Mesenchymal stem cell (in vitro differentiated cells and primary cell): ENCODE results near the gene SH3PXD2A.
A peak's percentile ranks its signal among the peaks of the same experiment; 100 is the strongest.

ENCODE experiments used
- DNase-seq: peaks from one replicate; pipeline ENCODE4 v3.0.0-alpha.2; 2013
- H2AFZ ChIP-seq: one replicate; pipeline ENCODE4 v1.6.1; 2013; ENCODE audit warnings: low read depth, mild to moderate bottlenecking, control low read depth, inconsistent platforms, low read length, moderate library complexity
- H2AK5ac ChIP-seq: 2 replicates; pipeline ENCODE4 v1.6.1; 2013; ENCODE audit warnings: low read length, moderate library complexity, mild to moderate bottlenecking, inconsistent platforms; ENCODE audit not compliant: severe bottlenecking
- H2BK120ac ChIP-seq: one replicate; pipeline ENCODE4 v1.6.1; 2013; ENCODE audit warnings: low read depth, mild to moderate bottlenecking, inconsistent platforms, low read length, moderate library complexity
- H2BK12ac ChIP-seq, 2 experiments: one replicate each; pipeline ENCODE4 v1.6.1; 2013; ENCODE audit warnings: inconsistent platforms in 2 of 2, low read length in 2 of 2, mild to moderate bottlenecking in 2 of 2, moderate library complexity in 2 of 2, control low read depth in 1 of 2
- H2BK15ac ChIP-seq: one replicate; pipeline ENCODE4 v1.6.1; 2013; ENCODE audit warnings: mild to moderate bottlenecking, low read depth, inconsistent platforms; ENCODE audit not compliant: poor library complexity, severe bottlenecking
- H2BK5ac ChIP-seq: 2 replicates; pipeline ENCODE4 v1.6.1; 2013; ENCODE audit warnings: low read depth, mild to moderate bottlenecking, low read length, control low read depth, inconsistent platforms; ENCODE audit not compliant: poor library complexity, severe bottlenecking
- H3K14ac ChIP-seq, 2 experiments: one replicate each; pipeline ENCODE4 v1.6.1; 2013; ENCODE audit warnings: inconsistent platforms in 2 of 2, low read length in 2 of 2, control low read depth in 1 of 2, mild to moderate bottlenecking in 1 of 2, moderate library complexity in 1 of 2
- H3K18ac ChIP-seq, 2 experiments: one replicate each; pipeline ENCODE4 v1.6.1; 2013; ENCODE audit warnings: inconsistent platforms in 2 of 2, low read length in 2 of 2, control low read depth in 1 of 2, low read depth in 1 of 2, mild to moderate bottlenecking in 1 of 2
- H3K23ac ChIP-seq, 2 experiments: one replicate each; pipeline ENCODE4 v1.6.1; 2013; ENCODE audit warnings: inconsistent platforms in 2 of 2, low read length in 2 of 2, mild to moderate bottlenecking in 2 of 2, moderate library complexity in 2 of 2, control low read depth in 1 of 2
- H3K27ac ChIP-seq: 2 replicates; pipeline ENCODE4 v1.5.1; 2013; ENCODE audit warnings: mild to moderate bottlenecking, moderate library complexity, low read length, control low read depth, inconsistent platforms; ENCODE audit not compliant: poor library complexity, severe bottlenecking
- H3K27me3 ChIP-seq, 2 experiments: 2 replicates each; pipeline versions ENCODE4 v1.6.1 to v1.7.0; 2013; ENCODE audit warnings: low read length in 2 of 2, mild to moderate bottlenecking in 2 of 2, moderate library complexity in 2 of 2, control low read depth in 1 of 2, inconsistent platforms in 1 of 2; ENCODE audit not compliant: control insufficient read depth in 1 of 2, insufficient read depth in 1 of 2
- H3K36me3 ChIP-seq, 2 experiments: 2 replicates each; pipeline versions ENCODE4 v1.6.1 to v1.7.0; 2013; ENCODE audit warnings: low read length in 2 of 2, control low read depth in 1 of 2, inconsistent platforms in 1 of 2, low read depth in 1 of 2, mild to moderate bottlenecking in 1 of 2; ENCODE audit not compliant: insufficient read depth in 2 of 2, control insufficient read depth in 1 of 2
- H3K4ac ChIP-seq, 2 experiments: one replicate each; pipeline ENCODE4 v1.6.1; 2013; ENCODE audit warnings: inconsistent platforms in 2 of 2, low read length in 2 of 2, mild to moderate bottlenecking in 2 of 2, moderate library complexity in 2 of 2, control low read depth in 1 of 2, low read depth in 1 of 2
- H3K4me1 ChIP-seq: 2 replicates; pipeline ENCODE4 v1.6.1; 2013; ENCODE audit warnings: low read depth, low read length, control low read depth; ENCODE audit not compliant: control insufficient read depth, insufficient read depth
- H3K4me2 ChIP-seq: 2 replicates; pipeline ENCODE4 v1.6.1; 2013; ENCODE audit warnings: low read length, mild to moderate bottlenecking, inconsistent platforms; ENCODE audit not compliant: poor library complexity, severe bottlenecking
- H3K4me3 ChIP-seq, 2 experiments: 2 replicates each; pipeline versions ENCODE4 v1.5.1 to v1.7.0; 2013; ENCODE audit warnings: low read length in 2 of 2, mild to moderate bottlenecking in 2 of 2, control low read depth in 1 of 2, low read depth in 1 of 2; ENCODE audit not compliant: insufficient read depth in 1 of 2
- H3K79me1 ChIP-seq: replicated peaks from 2 replicates; pipeline ENCODE4 v1.6.1; 2013; ENCODE audit warnings: mild to moderate bottlenecking, control low read depth, low read length, inconsistent platforms; ENCODE audit not compliant: poor library complexity, severe bottlenecking
- H3K9ac ChIP-seq: 2 replicates; pipeline ENCODE4 v1.7.0; 2013; ENCODE audit warnings: mild to moderate bottlenecking, low read length, moderate library complexity
- H3K9me3 ChIP-seq: 2 replicates; pipeline ENCODE4 v1.7.0; 2013; ENCODE audit warnings: mild to moderate bottlenecking, low read length; ENCODE audit not compliant: control insufficient read depth
- H4K8ac ChIP-seq: one replicate; pipeline ENCODE4 v1.6.1; 2013; ENCODE audit warnings: inconsistent platforms, mild to moderate bottlenecking, low read length, moderate library complexity
- H4K91ac ChIP-seq: one replicate; pipeline ENCODE4 v1.6.1; 2013; ENCODE audit warnings: mild to moderate bottlenecking, low read length, inconsistent platforms
- WGBS: methylation state at CpG from one replicate; pipeline ENCODE4 v1.1.7; 2013; ENCODE audit warnings: mixed read lengths; 5-methylcytosine and 5-hydroxymethylcytosine counted together

SH3PXD2A gene

DNA sequence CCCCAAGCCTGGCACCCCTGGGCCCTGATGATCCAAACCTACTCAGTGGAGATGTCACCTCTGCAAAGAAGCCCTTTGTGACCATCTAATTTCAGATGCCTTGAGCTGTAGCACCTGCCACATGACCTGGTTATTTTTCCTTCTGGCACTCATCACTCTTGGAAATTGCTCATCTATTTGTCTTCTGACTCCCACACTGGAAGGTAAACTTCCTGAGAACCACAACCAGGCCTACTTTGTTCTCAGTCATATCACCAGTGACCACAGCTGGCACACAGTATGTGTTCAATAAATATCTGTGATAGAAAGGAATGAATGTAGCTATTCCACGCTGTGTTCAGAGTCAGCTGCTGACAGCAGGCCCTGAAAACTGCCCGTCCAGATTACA, 97.1 kb downstream of the SH3PXD2A start:
- H3K4ac ChIP-seq = peak overlapping the region; percentile 67 to 85
- no peaks in the 10 kb centered on the region for H3K9me3 ChIP-seq
- peak overlapping the region; percentile 83 for H4K8ac ChIP-seq
- no peaks in the 10 kb centered on the region for H3K79me1 ChIP-seq
- no peak overlapping the region for H3K14ac ChIP-seq
- no peak overlapping the region for H3K4me2 ChIP-seq
- 50% methylated on average over 2 of the region's 2 CpGs for WGBS
- no peak overlapping the region for H2AK5ac ChIP-seq
- H3K4me1 ChIP-seq = peaks cover 33% of the 10 kb centered on the region
- no peaks in the 10 kb centered on the region for H3K36me3 ChIP-seq
- peak overlapping the region; percentile 41 for H3K27ac ChIP-seq
- peaks cover 0 to 6% of the 10 kb centered on the region in 2 experiments for H3K27me3 ChIP-seq
- no peak overlapping the region for H3K4me3 ChIP-seq
- H3K9ac ChIP-seq = no peak overlapping the region
- H2BK15ac ChIP-seq = no peak overlapping the region
- H2AFZ ChIP-seq = no peak overlapping the region
- H2BK5ac ChIP-seq = no peak overlapping the region
- peak overlapping the region; percentile 84 to 95 for H3K18ac ChIP-seq
- H2BK12ac ChIP-seq = peak overlapping the region; percentile 79 to 92
- H3K23ac ChIP-seq = no peak overlapping the region
- H4K91ac ChIP-seq = peak overlapping the region; percentile 93
- peak; percentile 76 for DNase-seq
- peak overlapping the region; percentile 98 for H2BK120ac ChIP-seq

DNA sequence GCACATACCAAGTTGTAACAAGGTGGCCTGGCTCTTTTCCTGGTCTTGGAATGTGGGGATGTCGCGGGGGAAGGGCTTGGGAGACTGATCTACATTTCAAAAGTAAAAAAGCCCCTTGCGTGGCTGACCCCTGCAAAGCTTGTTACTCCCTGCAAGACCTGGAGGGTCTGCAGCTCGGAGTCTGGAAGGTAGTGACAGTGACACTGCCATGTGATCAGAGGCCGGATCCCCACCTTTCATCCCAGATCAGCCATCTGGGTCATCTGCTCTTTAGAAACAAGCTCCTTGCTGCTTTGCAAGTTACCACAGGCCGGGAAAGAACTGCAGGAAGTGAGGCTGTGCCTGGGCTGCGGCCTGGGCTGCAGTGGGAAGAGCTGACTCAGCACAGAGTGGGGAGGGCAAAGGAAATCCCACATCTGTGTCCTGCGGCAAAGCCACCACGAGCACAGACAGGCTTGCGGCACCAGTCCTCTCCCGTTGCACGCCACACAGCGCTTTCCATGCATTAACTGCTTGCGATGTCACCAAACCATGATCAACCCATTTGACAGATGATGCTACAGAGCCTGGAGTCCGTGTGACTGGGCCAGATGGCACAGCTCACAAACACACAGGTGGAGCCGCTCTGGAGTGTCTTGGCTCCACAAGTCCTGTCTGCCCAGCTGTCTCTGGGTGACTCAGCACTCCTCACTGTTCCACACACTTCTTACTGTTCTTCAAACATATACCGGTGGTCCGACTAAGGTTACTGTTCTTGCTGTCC, 97.7 kb downstream of the SH3PXD2A start:
- Histone ChIP-seq H4K91ac (peak overlapping the region; percentile 91), H3K4me3 (no peak overlapping the region), H3K9ac (peak overlapping the region; percentile 11), H3K27me3 (peaks cover 0 to 6% of the 10 kb centered on the region in 2 experiments), H3K36me3 (no peaks in the 10 kb centered on the region), H3K9me3 (peaks cover under 1% of the 10 kb centered on the region), H3K23ac (no peak overlapping the region), H3K79me1 (no peaks in the 10 kb centered on the region), H2AFZ (no peak overlapping the region), H2BK120ac (peak overlapping the region; percentile 98), H3K4ac (peak overlapping the region; percentile 67 to 97), H2AK5ac (peak overlapping the region; percentile 34), H3K14ac (peak overlapping the region in 1 of 2 experiments; percentile 56), H4K8ac (peak overlapping the region; percentile 83), H3K18ac (peak overlapping the region; percentile 84 to 88), H2BK15ac (peak overlapping the region; percentile 76), H3K4me1 (peaks cover 29% of the 10 kb centered on the region), H3K4me2 (no peak overlapping the region), H2BK12ac (peak overlapping the region; percentile 80 to 99), H3K27ac (peak overlapping the region; percentile 34), H2BK5ac (no peak overlapping the region)
- DNase-seq = peak; percentile 95
- 25% methylated on average over 18 of the region's 18 CpGs for WGBS

DNA sequence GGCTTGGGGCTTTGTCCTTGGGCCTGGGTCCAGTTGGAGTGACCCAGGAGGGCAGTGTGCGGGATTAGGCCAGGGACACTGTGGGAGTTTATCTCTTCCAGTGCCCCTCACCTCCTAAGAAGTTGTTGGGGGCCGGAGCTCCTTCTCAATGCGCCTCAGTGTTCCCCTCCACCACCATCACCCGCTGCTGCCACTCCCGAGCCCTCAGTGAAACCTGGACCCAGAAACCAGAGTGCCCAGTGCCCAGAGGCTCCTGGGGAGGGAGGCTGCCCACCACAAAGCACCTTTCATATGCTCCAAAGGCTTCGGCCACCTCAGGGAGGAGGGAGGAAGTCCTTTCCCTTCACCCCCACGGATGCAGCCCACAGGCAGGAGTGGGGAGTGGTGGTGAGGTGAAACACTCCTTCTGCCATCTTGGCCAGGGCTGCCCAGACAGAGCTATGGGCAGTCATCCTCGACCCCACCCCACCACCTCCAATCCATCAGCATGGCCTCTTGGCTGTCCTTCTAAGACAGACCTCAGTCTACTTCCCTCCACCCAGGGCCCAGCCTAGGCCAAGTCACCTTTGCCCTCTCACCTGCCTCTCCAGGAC, 99.0 kb downstream of the SH3PXD2A start:
- peaks cover 7% of the 10 kb centered on the region for H3K9me3 ChIP-seq

DNA sequence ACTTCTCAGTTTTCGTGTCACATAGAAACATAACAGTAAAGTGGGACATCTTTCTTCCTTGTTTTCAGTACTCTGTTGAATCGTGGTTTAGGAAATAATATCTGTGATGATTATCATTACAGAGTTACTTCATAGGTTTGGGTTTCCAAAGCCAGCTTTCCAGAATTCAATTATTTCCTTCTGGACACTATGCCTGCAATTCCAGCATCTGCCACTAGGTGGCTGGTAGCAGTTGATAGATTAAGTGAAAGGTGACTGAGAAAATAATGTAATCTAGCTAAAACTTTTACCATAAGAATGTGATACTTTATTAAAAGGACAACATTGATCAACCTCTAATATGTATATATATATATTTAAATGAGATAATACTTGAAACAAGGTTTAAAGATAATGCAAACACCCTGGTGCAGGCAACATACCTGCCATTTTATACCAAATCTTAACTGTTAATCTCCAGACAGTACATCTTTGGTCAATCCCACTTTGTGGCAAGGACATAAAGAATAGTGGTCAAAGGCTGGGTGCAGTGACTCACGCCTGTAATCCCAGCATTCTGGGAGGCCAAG, 102.6 kb downstream of the SH3PXD2A start:
- Histone ChIP-seq H3K27ac (no peak overlapping the region), H3K18ac (no peak overlapping the region), H3K14ac (no peak overlapping the region), H3K79me1 (no peaks in the 10 kb centered on the region), H3K27me3 (peaks cover 0 to 6% of the 10 kb centered on the region in 2 experiments), H4K91ac (no peak overlapping the region), H3K4ac (no peak overlapping the region), H3K36me3 (no peaks in the 10 kb centered on the region), H3K4me3 (no peak overlapping the region), H2BK12ac (no peak overlapping the region), H2BK120ac (no peak overlapping the region), H3K23ac (no peak overlapping the region), H2BK15ac (no peak overlapping the region), H2AK5ac (no peak overlapping the region), H3K9ac (no peak overlapping the region), H3K9me3 (peaks cover 7% of the 10 kb centered on the region), H3K4me2 (no peak overlapping the region), H3K4me1 (peaks cover 14% of the 10 kb centered on the region), H4K8ac (no peak overlapping the region), H2BK5ac (no peak overlapping the region), H2AFZ (no peak overlapping the region)
- DNase-seq = no peak
- whole genome bisulfite sequencing = 100% methylated on average over 2 of the region's 3 CpGs

More for the DNA sequence above, 99.0 kb downstream of the SH3PXD2A start:
- Histone ChIP-seq H2BK120ac (no peak overlapping the region), H3K23ac (peak overlapping the region in 1 of 2 experiments; percentile 46), H3K27me3 (peaks cover 0 to 6% of the 10 kb centered on the region in 2 experiments), H3K36me3 (no peaks in the 10 kb centered on the region), H3K4me1 (peaks cover 29% of the 10 kb centered on the region), H2AFZ (no peak overlapping the region), H3K27ac (no peak overlapping the region), H2BK15ac (peak overlapping the region; percentile 73), H3K9ac (no peak overlapping the region), H3K4me2 (no peak overlapping the region), H3K14ac (peak overlapping the region in 1 of 2 experiments; percentile 77), H3K4ac (peak overlapping the region in 1 of 2 experiments; percentile 97), H2BK12ac (peak overlapping the region; percentile 80 to 99), H3K79me1 (no peaks in the 10 kb centered on the region), H4K91ac (peak overlapping the region; percentile 91), H4K8ac (peak overlapping the region; percentile 39), H2AK5ac (no peak overlapping the region), H3K4me3 (no peak overlapping the region), H2BK5ac (no peak overlapping the region), H3K18ac (peak overlapping the region; percentile 84 to 88)
- WGBS = 100% methylated on average over 5 of the region's 8 CpGs
- no peak for DNase-seq
